Adrenal gland (tissue), 12 donors: ENCODE data around the gene OR52K1. TPM values are rescaled to one million over a fixed set of nuclear protein-coding genes. Genes with fewer than 3 reads are reported as not detected.
A peak's percentile ranks its signal among the peaks of the same experiment; 100 is the strongest.

Experiments used
- DNase-seq, 7 donors: peaks; one replicate each; pipeline ENCODE4 v3.0.0-alpha.2; 2019 to 2020
- H3K27ac ChIP-seq, 5 donors: fragments of 200-600 bp; sonication (generic) in 4 of 5; 1 replicate in 3 of 5; 2 replicates in 2 of 5; pipeline versions ENCODE4 v1.5.1 to v1.8.0; 2016 to 2020; ENCODE audit warnings: mild to moderate bottlenecking in 1 of 5
- H3K27me3 ChIP-seq: fragments of 200-600 bp; 2 replicates; pipeline ENCODE4 v1.8.0; 2021
- H3K36me3 ChIP-seq, 2 donors: fragments of 200-600 bp; replicated peaks in 1 of 2; 1 replicate in 1 of 2; 2 replicates in 1 of 2; pipeline versions ENCODE4 v1.5.1 to v1.8.0; 2018 to 2022
- H3K4me1 ChIP-seq, 2 donors: fragments of 200-600 bp; replicated peaks in 1 of 2; 1 replicate in 1 of 2; 2 replicates in 1 of 2; pipeline versions ENCODE4 v1.5.1 to v1.8.0; 2018 to 2021
- H3K4me3 ChIP-seq, 4 donors: fragments of 200-600 bp; sonication (generic) in 3 of 4; one replicate each; pipeline ENCODE4 v1.5.1; 2016 to 2018
- H3K9me3 ChIP-seq, 3 donors: fragments of 200-600 bp; sonication (generic) in 1 of 3; replicated peaks in 1 of 3; 1 replicate in 2 of 3; 2 replicates in 1 of 3; pipeline versions ENCODE4 v1.5.1 to v1.8.0; 2016 to 2021
- POLR2A ChIP-seq, 2 donors: fragments of 450-650 bp; IDR thresholded peaks; one replicate each; pipeline ENCODE4 v1.6.1; 2017; ENCODE audit warnings: antibody characterized with exemption in 2 of 2, mild to moderate bottlenecking in 2 of 2, moderate library complexity in 1 of 2
- WGBS, 4 donors: extraction: QIAGEN DNeasy Blood & Tissue Kit in 2 of 4; methylation state at CpG; one replicate each; pipeline versions ENCODE4 v1.1.5 to v1.1.7; 2013 to 2017; 5-methylcytosine and 5-hydroxymethylcytosine counted together
- intact Hi-C, 2 donors: fragments of 100-400 bp; cut with DNase I; formaldehyde crosslinking; loops; one replicate each; pipeline versions ENCODE4 v1.14.1 to v1.15.0; 2022 to 2023
- polyA plus RNA-seq, 3 donors: library from polyadenylated mRNA; stranded (reverse); fragments of 200-250 nt in 2 of 3; fragments of 350-450 nt in 1 of 3; fragmentation: Illumina TruSeq in 1 of 3; extraction: RNeasy Lipid Tissue Mini Kit (QIAGEN cat#74804) in 1 of 3; gene quantifications; one replicate each; pipeline ENCODE4 v1.2.3, GENCODE V29; 2013 to 2014
- total RNA-seq, 9 donors: library from RNA; depleted of rRNA in 4 of 9; stranded (reverse); fragments of >200 nt in 4 of 9; fragments of 120-200 nt in 1 of 9; fragmentation: NEBNext Ultra II Directional in 1 of 9; extraction: Animal tissue kit (Norgen Biotek cat#: 25700) in 1 of 9; gene quantifications; one replicate each; pipeline versions ENCODE4 v1.1.0 to v1.2.4, GENCODE V29; 2013 to 2023
- TF ChIP-seq, protein P1 (sequence below), 6 experiments: fragments of 450-650 bp in 4 of 6; fragments of 200-600 bp in 2 of 6; sonication (generic) in 1 of 6; IDR thresholded peaks; 1 replicate in 5 of 6; 2 replicates in 1 of 6; pipeline versions ENCODE4 v1.5.1 to v1.8.0; 2016 to 2021; ENCODE audit warnings: antibody characterized with exemption in 6 of 6, mild to moderate bottlenecking in 2 of 6, moderate library complexity in 1 of 6
- donor health status: healthy with polysubstance abuse.
- donor health status: Bipolar disorder and iron deficiency.
- donor health status: DM: yes; HTN: yes; CAD: no.
- donor health status: DM: no; HTN: no; CAD: no.
- donor health status: DM: no; HTN: no; CAD: no.
- donor health status: DM: yes; HTN: yes; CAD: no.

Gene OR52K1
- total and polyA plus RNA-seq, 12 donors: 0.84 TPM; not detected in 11

DNA sequence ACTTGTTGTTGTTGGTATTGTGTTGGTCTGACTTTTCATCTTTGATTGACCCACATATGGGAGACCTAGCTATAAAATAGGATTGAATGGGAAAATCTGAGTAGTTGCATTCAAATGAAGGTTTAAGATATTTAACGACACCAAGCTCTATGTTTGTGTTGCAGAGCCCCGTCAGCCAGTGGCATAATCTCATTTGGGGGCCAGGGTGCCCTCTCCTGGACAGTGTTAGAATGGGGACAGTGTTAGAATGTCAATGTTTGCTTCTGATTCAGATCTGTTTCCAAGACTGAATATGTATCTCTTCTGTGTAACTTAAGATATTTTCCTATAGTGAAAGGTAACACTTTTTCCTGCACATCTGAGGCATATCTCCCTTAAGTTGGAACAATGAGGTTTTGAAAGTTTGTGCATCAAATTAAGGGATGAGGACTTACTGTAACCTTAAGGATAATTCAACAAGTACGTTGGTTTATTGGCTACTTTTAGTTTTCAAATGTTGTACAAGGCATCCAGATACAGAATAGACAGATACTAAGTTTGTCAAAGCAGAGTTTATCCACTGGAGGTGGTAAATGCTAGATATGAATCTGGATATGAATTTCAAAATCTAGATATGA lies 57.3 kb downstream of the OR52K1 start:
- intact Hi-C loops: loop anchor here in 1 of 2 donors (5.0 kb wide), 1 partner anchor 347 kb away; no protein-coding TSS in a partner anchor
- Histone ChIP-seq H3K4me1 (no peaks in the 10 kb centered on the region), H3K4me3 (no peak overlapping the region), H3K9me3 (no peaks in the 10 kb centered on the region), H3K36me3 (no peaks in the 10 kb centered on the region), H3K27ac (no peak overlapping the region), H3K27me3 (no peaks in the 10 kb centered on the region)
- no peak for TF ChIP-seq POLR2A (IDR thresholded peaks at IDR 0.05)
- TF ChIP-seq, protein P1, sequence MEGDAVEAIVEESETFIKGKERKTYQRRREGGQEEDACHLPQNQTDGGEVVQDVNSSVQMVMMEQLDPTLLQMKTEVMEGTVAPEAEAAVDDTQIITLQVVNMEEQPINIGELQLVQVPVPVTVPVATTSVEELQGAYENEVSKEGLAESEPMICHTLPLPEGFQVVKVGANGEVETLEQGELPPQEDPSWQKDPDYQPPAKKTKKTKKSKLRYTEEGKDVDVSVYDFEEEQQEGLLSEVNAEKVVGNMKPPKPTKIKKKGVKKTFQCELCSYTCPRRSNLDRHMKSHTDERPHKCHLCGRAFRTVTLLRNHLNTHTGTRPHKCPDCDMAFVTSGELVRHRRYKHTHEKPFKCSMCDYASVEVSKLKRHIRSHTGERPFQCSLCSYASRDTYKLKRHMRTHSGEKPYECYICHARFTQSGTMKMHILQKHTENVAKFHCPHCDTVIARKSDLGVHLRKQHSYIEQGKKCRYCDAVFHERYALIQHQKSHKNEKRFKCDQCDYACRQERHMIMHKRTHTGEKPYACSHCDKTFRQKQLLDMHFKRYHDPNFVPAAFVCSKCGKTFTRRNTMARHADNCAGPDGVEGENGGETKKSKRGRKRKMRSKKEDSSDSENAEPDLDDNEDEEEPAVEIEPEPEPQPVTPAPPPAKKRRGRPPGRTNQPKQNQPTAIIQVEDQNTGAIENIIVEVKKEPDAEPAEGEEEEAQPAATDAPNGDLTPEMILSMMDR (IDR thresholded peaks at IDR 0.05): peak; percentile 56 to 82 (median 66)
- peak; percentile 39 to 80 (median 57) for DNase-seq
- 24 to 27% (median 25%) methylated on average over 3 of the region's 3 CpGs for WGBS, 4 donors

DNA sequence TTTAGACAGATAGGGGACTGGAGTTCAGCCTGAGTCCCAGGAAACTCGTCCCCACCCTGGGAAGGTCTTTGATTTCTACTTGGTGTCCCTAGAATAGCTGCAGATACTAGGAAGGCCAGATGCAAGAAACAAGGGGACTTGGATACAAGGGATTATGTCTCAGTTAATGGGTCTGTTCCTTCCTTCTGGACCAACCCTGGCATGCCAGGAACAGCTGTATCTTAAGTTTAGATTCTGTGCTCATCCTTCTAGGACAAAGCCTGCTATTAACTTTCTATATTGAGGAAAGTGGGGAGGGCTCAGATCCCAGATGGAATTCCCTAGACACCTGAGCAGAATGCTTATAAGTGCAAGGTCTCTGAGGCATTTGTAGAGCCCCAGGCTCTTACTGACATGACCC lies 58.6 kb downstream of the OR52K1 start:
- H3K4me3 ChIP-seq: no peak overlapping the region
- DNase-seq: no peak
- H3K27ac ChIP-seq: no peak overlapping the region
- 0 to 34% (median 25%) methylated on average over 1 of the region's 1 CpG for WGBS, 4 donors
- intact Hi-C loops: loop anchor here in 1 of 2 donors (5.0 kb wide), 1 partner anchor 349 kb away; no protein-coding TSS in a partner anchor
- TF ChIP-seq POLR2A (IDR thresholded peaks at IDR 0.05): no peak
- TF ChIP-seq, protein P1 (IDR thresholded peaks at IDR 0.05): no peak
- H3K27me3 ChIP-seq: no peaks in the 10 kb centered on the region
- H3K9me3 ChIP-seq: no peaks in the 10 kb centered on the region
- no peaks in the 10 kb centered on the region for H3K36me3 ChIP-seq
- H3K4me1 ChIP-seq: no peaks in the 10 kb centered on the region

Other genes with a start within 250 kb of the OR52K1 start
- not detected for gene OR52B4, start 114.3 kb upstream of the OR52K1 start, total RNA-seq
- gene OR52B4, start 114.3 kb upstream of the OR52K1 start, polyA plus RNA-seq: not detected
- 10 to 100 TPM; 11.0 to 24.3 (median 16.5) TPM for gene TRIM21, start 88.9 kb upstream of the OR52K1 start, total RNA-seq
- gene TRIM21, start 88.9 kb upstream of the OR52K1 start, polyA plus RNA-seq: 10 to 100 TPM; 14.7 to 21.7 (median 16.2) TPM
- under 1 TPM in 1 of 9 donors, not detected in 8; 0.28 TPM for gene OR52K2, start 33.4 kb upstream of the OR52K1 start, total RNA-seq
- not detected for gene OR52K2, start 33.4 kb upstream of the OR52K1 start, polyA plus RNA-seq
- gene OR52M1, start 62.5 kb downstream of the OR52K1 start, total RNA-seq: not detected
- not detected for gene OR52M1, start 62.5 kb downstream of the OR52K1 start, polyA plus RNA-seq
- not detected for gene OR52I2, start 99.1 kb downstream of the OR52K1 start, total RNA-seq
- not detected for gene OR52I2, start 99.1 kb downstream of the OR52K1 start, polyA plus RNA-seq
- gene OR52I1, start 111.4 kb downstream of the OR52K1 start, total RNA-seq: not detected
- gene OR52I1, start 111.4 kb downstream of the OR52K1 start, polyA plus RNA-seq: not detected
- gene TRIM68, start 125.6 kb downstream of the OR52K1 start, total RNA-seq: 10 to 100 TPM in 7 of 9 donors, 1 to 10 TPM in 2; 6.4 to 23.3 (median 14.9) TPM
- 10 to 100 TPM in 1 of 3 donors, 1 to 10 TPM in 2; 2.8 to 11.8 (median 5.1) TPM for gene TRIM68, start 125.6 kb downstream of the OR52K1 start, polyA plus RNA-seq
- gene OR51D1, start 154.8 kb downstream of the OR52K1 start, total RNA-seq: not detected
- gene OR51D1, start 154.8 kb downstream of the OR52K1 start, polyA plus RNA-seq: not detected
- gene OR51E1, start 161.3 kb downstream of the OR52K1 start, total RNA-seq: under 1 TPM in 1 of 9 donors, not detected in 8; 0.11 TPM
- gene OR51E1, start 161.3 kb downstream of the OR52K1 start, polyA plus RNA-seq: under 1 TPM in 1 of 3 donors, not detected in 2; 0.27 TPM
- gene OR51E2, start 215.2 kb downstream of the OR52K1 start, total RNA-seq: not detected
- under 1 TPM in 1 of 3 donors, not detected in 2; 0.10 TPM for gene OR51E2, start 215.2 kb downstream of the OR52K1 start, polyA plus RNA-seq
- gene MMP26, start 222.1 kb downstream of the OR52K1 start, total RNA-seq: not detected
- gene MMP26, start 222.1 kb downstream of the OR52K1 start, polyA plus RNA-seq: not detected